ENCODE data around the gene KLHL8. TPM values are rescaled to one million over a fixed set of nuclear protein-coding genes. Genes with fewer than 3 reads are reported as not detected.

KLHL8 gene
- total RNA-seq, 1 experiment from 2014 or later, result 7.5 TPM

GRCh38 chr4:87232216-87232615 lies 11.8 kb upstream of the KLHL8 start:
- Mint-ChIP-seq H3K4me3 (no peak overlapping the region), H3K27me3 (ENCODE audit: low read depth) (no peaks in the 10 kb centered on the region; the same call in 1 of the 2 replicates), H3K36me3 (ENCODE audit: insufficient read depth in 1 of 3, low read depth in 3 of 3) (no peaks in the 10 kb centered on the region; a peak in 1 of 7 replicates), H3K4me1 (no peaks in the 10 kb centered on the region; a peak in 1 of 4 replicates), H3K9me3 (no peaks in the 10 kb centered on the region), H3K27ac (no peak overlapping the region)
- Histone ChIP-seq H3K27me3 (ENCODE audit: insufficient read depth, low read length) (no peaks in the 10 kb centered on the region), H3K18ac (ENCODE audit: insufficient read length, low read depth, low read length) (no peak overlapping the region), H2AFZ (ENCODE audit: low read length) (no peak overlapping the region), H2BK120ac (ENCODE audit: low read depth, low read length, poor library complexity, severe bottlenecking) (no peak overlapping the region), H3K14ac (ENCODE audit: insufficient read depth, low read length) (no peak overlapping the region), H3K4ac (ENCODE audit: low read depth, low read length) (no peak overlapping the region), H3K9me3 (ENCODE audit: control insufficient read depth, low read depth, low read length) (no peaks in the 10 kb centered on the region), H3K23me2 (ENCODE audit: insufficient read length, low read depth, low read length, poor library complexity, severe bottlenecking) (no peaks in the 10 kb centered on the region), H4K5ac (ENCODE audit: insufficient read length, low read depth, low read length) (no peak overlapping the region), H3K4me2 (ENCODE audit: insufficient read depth, insufficient read length, low read length) (no peak overlapping the region), H3K23ac (ENCODE audit: insufficient read length, low read depth, low read length) (no peak overlapping the region), H3K9ac (ENCODE audit: extremely low read depth, insufficient read length, low read length) (no peak overlapping the region), H3K27ac (ENCODE audit: insufficient read length, low read depth, low read length) (no peak overlapping the region), H3K56ac (ENCODE audit: insufficient read length, low read depth, low read length) (no peak overlapping the region), H2AK5ac (ENCODE audit: insufficient read length, low read length) (no peak overlapping the region), H3K79me2 (ENCODE audit: insufficient read depth, low read length) (no peaks in the 10 kb centered on the region), H3K4me1 (ENCODE audit: insufficient read depth, low read length) (no peaks in the 10 kb centered on the region), H4K20me1 (ENCODE audit: control insufficient read depth, insufficient read depth, insufficient read length) (no peaks in the 10 kb centered on the region), H2BK15ac (ENCODE audit: low read depth, low read length) (no peak overlapping the region), H2BK20ac (ENCODE audit: low read depth, low read length, poor library complexity, severe bottlenecking) (no peak overlapping the region), H2BK5ac (ENCODE audit: insufficient read length, low read length) (no peak overlapping the region), H3K79me1 (ENCODE audit: insufficient read depth, low read depth, low read length, poor library complexity, severe bottlenecking) (no peaks in the 10 kb centered on the region), H4K91ac (ENCODE audit: insufficient read length, low read depth, low read length) (no peak overlapping the region), H3T11ph (ENCODE audit: low read length) (no peak overlapping the region), H4K8ac (replicated peaks; ENCODE audit: insufficient read length, low read depth, low read length) (no peak overlapping the region), H2BK12ac (ENCODE audit: insufficient read length, low read depth, low read length) (no peak overlapping the region)
- no CpG with 5 or more reads among the region's 2 CpGs for WGBS (ENCODE audit: extremely low coverage, insufficient read length, low lambda C conversion rate)
- no peak for TF ChIP-seq CTCF (conservative IDR thresholded peaks at IDR 0.05)
- no peak for DNase-seq
